GM18858 (cell line): ENCODE data around the gene FBXW7.
A peak's percentile ranks its signal among the peaks of the same experiment; 100 is the strongest.

Experiments used
- ATAC-seq: cut with Tn5 transposase; IDR thresholded peaks from one replicate; pipeline ENCODE4 v1.9.1; 2021; ENCODE audit not compliant: unreplicated experiment

Gene FBXW7

DNA sequence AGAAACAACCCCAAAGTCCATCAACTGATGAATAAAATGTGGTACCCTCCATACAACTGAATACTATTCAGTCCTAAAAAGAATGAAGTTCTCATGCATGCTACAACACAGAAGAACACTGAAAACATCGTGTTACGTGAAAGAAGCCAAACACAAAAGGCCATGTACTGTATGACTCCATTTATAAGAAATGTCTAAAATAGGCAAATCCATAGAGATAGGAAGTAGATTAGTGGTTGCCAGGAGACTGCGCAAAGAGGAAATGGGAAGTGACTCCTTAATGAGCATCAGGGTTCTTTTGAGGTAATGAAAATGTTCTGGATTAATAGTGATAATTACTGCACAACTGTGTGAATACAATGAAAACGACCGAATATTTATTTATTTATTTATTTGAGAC is 23.4 kb downstream of the FBXW7 start:
- ATAC-seq, result no peak

DNA sequence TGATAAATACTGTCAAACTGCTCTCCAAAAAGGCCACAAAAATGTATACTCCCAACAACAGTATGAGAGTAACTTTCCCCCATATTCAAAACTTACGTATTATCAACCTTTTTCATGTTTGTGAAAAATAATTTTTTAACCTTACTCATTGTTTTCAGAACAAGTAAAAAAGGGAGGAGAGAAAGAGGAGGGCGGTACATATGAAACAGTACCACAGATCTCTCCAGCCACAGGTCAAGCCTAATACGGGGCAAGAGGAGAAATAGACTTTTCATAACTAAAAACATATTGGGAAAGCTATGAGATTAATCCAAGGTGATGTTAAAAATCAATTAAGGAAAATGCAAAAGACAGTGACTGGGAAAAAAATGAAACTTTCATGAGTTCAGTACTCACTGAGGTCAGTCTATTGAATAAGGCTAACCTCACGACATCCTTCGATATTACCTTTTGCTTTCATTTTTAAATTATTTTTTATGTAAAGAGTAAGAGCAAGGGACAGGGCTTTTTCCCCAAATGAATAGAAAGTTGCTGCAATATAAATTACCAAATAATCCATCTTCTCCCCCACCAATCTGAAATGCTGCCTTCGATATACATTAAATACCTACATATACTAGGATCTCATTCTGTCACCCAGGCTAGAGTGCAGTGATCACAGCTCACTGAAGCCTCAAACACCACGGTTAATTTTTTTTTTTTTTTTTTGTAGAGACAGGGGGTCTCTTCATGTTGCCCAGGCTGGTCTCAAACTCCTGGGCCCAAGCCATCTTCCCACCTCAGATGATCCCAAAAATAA is 25.3 kb downstream of the FBXW7 start:
- ATAC-seq, result no peak

DNA sequence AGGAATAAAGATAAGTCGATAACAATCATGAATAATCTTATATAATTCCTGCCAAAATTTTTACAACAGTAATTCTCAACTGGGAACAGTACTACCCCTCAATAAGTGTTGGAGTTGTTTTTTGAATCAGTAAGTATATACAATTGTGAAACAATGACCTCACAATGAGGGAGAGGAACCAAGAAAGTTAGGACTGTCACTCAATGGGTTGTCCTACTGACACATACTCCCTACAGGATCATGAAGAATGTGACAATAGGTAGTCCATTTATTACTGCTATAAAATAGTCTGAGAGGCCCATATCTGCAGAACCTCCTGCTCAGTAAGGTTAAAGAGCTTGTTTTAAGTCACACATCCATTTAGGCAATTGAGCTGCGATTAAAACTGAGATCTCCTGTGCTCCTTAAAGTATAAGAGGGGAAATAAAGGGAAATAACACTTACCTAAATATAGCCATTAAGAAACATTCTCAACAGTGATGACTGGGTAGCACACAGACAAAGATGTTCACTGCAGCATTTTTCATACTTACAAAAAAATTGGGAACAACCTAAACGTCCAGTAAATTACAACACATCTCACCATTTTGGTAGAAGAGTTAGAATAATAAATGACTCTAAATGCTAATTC is 26.2 kb downstream of the FBXW7 start:
- peak; percentile 41 for ATAC-seq

DNA sequence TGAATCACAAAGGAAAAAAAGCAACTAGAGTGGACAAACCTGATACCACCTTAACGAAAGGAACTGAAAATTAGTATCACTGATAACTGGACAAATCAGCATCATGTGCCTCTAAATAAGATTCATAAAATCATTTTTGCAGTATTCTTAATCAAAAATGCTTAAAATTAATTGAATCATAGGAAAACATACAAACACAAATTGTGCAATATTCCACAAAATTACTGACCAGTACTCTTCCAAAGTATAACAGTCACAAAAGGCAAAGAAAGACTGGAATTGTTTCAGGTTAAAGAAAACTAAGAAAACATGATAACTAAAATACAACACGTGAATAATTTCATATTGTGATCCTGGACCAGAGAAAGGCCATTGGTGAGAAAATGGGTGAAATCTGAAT is 27.1 kb downstream of the FBXW7 start:
- ATAC-seq, result no peak

DNA sequence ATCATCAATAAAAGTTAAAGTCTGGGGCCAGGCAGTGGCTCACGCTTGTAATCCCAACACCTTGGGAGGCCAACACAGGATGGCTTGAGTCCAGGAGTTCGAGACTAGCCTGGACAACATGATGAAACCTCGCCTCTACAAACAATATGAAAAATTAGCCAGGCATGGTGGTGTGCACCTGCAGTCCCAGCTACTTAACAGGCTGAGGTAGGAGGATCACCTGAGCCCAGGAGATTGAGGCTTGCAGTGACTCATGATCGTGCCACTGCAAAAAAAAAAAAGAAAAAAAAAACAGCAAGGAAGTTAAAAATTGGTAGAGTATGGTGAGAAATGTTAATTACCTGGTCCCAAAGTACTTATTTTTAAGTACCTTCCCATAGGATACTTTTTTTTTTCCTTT is 27.5 kb downstream of the FBXW7 start:
- ATAC-seq, result no peak

DNA sequence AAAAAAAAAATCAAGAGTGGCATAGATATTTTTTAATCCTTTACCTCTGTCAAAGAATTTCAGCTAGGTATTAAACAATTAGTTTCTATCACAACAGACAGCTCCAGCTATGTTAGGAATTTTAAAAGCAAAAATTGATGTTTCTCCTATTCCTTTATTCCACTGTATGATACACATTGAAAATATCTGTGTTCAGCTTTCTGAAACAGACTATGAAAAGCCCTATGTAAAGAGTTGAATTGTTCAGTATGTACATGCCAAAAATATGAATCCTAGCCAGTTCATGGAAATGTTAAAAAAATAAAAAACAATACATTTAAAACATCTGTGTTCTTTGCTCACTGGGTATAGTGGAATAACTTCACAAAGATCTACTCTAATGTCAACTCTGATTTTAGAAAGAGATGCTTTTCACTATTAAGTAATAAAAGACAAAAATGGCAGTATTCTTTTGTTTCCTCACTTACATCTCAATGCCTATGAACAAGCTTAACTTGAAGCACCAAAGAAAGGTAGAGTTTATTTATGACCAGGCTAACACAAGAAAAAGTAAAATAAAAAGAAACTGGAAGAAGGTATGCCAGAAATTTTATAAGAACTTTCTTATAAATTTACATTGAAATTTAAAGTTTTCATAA is 32.1 kb downstream of the FBXW7 start:
- no peak for ATAC-seq

DNA sequence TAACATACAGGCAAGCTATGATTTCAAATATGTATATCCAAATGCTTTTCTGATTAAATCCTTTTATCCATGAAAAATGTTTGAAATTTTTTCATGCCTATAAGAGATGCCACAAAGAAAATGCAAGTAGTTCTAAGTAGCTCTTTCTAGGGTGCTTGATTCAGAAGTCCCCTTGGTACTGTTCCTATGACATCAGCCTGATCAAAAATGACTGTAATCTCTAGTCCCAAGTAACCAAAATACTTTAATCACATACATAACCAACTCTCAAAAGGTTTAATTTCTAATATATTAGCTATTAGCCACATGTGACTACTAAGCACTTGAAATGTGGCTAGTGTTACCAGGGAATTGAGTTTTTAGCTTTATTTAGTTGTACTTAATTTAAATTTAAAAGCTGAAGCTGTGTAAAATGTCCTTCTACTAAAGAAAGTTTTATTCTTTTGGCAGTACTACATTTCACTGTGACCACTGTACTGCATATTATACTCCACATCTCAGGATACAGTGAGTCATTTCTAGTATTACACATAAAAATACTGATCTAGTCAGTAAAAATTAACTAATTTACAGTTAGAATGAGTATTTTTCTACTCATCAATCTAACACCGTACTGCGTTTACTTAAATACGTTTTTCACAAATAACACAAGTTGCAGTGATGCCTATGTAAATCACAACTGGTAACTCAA is 33.9 kb downstream of the FBXW7 start:
- ATAC-seq, result no peak

DNA sequence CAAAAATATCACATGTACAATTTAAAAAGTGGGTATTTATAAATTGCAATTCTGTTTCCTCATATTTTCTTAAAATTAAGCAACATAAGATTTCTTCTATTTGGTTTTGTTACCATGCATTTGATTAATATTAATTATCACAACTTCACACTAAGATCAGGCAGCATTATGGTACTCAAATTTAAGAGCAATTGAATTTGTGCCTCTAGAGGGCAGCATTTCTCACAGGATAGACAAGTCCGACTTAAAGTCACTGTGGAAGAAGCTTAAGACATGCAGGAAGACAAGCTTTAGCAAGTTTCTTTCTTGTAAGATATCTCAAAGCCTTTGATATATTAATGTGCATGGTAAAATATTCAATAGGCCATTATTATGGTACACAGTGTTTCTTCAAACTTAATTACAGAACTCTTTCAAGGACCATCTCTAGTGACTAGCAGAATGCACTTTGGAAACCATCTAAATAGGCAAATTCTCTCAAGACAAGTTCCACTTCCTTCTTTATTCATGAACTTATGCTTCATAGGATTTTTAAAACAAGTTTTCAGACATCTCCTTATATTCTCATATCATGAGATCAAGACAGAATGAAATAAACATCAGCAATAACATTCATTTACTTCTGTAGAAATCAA is 35.0 kb downstream of the FBXW7 start:
- peak; percentile 51 for ATAC-seq

DNA sequence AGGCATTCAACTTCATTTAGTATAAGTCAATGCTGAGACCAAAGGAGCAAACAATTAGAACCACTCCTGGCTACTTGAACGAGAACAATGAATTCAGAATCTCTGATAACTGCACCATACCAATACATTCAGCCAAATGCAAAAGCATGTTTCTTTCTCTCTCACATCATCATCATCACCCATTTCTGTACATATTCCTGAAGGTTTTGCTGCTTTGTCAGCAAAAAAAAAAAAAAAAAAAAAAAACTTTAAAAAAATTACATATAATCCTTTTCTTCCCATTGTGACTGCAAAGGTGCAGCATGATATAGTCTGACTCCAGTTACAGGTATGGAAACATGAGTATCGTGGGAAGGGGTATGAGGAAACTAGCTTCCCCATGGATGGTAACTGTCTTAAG is 35.6 kb downstream of the FBXW7 start:
- ATAC-seq, result no peak

DNA sequence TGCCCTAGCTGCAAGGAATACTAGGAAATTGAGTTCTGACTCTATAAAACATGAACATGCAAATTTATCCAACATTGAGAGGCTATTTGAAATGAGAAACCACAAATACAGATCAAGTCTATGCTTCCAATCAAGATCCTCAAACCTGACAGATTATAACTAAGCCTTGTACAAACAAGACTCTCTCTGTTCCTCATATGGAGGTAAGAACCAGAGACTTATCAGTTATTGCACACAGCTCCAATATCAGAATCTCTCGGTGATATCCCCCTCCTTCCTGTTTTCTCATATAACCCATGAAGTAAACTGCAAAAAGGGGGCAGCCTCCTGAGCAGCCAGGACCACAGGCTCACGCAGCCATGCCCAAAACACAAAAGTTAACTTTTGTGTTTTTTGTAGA is 36.5 kb downstream of the FBXW7 start:
- no peak for ATAC-seq

DNA sequence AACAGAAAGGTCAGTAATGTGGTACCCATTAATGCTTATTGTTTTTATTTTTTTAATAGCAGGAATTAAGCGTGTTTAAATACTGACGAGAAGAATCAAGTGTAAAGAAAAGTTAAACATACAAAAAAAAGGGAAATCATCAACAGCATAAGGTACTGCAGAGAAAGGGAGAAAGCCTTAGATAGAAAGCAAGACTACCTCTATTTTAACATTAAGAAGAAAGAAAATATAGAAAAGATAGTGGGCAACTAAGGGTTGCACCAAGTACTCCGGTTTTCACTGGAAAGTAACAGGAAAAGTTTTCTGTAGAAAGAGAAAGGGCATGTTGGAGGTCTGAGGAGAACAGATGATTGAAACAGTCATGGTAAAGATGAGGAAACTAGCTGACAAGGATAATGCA is 41.9 kb downstream of the FBXW7 start:
- no peak for ATAC-seq

DNA sequence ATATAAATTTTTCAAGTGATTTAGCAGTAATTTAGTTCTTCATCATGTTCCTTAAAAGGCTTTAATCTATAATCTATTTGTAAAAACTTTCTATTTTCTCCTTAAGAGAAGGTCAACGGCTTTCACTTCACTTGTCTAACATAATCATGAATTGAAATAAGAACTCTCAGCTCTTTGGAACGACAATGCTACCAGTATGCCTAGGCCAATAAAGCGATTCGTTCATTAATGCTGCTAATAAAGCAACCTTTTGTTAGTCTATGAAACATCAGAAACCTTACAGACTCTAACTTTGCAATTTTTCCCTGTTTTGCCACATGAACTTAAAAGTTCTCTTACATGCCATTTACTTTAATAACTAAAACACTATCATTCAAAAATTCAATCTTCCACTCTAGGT is 47.6 kb downstream of the FBXW7 start:
- ATAC-seq, result no peak

DNA sequence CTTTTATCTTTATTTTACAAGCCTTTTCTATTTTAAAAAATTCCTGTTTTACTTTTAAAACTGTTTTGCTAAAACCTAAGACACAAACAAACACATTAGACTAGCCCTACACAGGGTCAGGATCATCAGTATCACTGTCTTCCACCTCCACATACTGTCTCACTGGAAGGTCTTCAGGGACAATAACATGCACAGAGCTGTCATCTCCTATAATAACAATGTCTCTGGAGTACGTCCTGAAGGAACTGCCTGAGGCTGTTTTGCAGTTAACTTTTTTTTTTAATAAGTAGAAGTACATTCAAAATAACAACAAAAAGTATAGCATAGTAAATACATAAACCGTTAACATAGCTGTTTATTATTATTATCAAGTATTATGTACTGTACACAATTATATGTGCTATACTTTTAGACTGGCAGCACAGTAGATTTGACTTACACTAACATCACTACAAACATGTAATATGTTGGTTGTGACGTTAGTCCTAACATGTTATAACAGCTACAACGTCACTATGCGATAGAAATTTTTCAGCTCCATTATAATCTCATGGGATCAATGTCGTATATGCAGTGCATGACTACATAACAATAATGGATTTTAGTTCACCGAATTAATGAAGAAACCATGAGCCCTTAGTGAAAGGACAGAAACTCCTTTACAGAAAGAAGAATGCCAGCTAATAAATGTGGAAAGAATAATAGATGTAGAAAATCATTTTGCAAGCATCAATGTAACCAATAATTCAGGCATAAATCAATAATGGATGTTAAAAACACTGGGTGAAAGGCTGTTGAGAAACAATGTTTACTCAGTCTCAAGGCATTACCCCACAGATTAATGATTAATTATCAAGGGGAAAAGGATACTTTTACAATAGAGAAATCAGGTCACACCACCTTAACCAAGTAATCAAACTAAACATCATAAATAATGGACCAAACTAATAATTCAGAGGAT is 49.2 kb downstream of the FBXW7 start:
- no peak for ATAC-seq

DNA sequence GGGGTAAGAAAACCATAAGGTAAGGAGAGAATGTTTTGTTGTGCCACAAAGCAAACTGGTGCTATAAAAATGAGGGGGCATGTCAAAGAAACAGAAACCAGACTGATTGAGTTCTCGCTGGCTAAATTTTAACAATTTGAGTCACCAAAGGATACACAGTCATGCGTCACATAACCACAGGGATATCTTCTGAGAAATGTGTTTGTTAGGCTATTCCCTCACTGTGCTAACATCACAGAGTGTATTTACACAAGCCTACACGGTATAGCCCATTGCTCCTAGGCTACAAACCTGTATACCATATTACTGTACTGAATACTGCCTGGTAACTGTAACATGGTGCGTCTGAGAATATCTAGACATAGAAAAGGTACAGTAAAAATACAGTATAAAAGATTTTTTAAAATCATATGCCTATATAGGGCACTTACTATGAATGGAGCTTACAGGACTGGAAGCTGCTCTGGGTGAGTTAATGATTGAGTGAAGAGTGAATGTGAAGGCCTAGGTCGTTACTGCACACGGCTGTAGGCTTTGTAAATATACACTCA is 50.1 kb downstream of the FBXW7 start:
- ATAC-seq, result peak; percentile 96

DNA sequence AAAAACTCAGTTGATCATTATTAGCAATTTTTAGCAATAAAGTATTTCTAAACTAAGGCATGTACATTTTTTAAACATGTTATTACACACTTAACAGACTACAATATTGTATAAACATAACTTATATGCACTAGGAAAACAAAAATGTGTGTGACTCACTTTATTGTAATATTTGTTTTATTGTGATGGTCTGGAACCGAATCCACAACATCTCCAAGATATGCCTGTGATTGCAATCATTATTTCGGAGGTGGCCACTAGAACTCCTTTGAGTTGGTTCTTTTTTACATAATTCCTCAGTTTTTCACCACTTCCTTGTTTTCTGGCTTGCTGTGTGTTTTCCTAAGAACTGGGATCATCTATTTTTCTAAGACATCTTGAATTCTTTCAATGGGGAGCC is 53.7 kb downstream of the FBXW7 start:
- ATAC-seq, result no peak

DNA sequence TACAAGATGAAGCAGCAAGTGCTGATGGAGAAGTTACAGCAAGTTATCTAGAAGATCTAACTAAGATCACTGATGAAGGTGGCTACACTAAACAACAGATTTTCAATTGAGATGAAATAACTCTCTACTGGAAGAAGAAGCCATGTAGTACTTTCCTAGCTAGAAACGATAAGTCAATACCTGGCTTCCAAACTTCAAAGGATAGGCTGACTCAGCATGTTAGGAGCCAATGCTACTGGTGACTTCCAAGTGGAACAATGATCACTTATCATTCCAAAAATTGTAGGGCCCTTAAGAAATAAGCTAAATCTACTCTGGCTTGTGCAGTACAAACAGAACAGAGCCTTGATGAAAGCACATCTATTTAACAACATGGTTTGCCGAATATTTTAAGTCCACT is 55.0 kb downstream of the FBXW7 start:
- no peak for ATAC-seq

DNA sequence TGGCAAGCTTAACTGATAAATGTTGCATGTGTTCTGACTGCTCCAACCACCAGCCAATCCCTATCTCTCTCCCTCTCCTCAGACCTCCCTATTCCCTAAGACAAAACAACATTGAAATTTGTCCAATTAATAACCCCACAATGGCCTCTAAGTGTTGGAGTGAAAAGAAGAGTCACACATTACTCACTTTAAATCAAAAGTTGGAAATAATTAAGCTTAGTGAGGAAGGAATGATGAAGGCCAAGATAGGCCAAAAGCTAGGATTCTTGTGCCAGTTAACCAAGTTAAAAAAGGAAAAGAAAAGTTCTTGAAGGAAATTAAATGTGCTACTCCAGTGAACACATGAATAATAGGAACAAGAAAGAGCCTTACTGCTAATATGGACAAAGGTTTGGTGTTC is 55.6 kb downstream of the FBXW7 start:
- ATAC-seq, result no peak

DNA sequence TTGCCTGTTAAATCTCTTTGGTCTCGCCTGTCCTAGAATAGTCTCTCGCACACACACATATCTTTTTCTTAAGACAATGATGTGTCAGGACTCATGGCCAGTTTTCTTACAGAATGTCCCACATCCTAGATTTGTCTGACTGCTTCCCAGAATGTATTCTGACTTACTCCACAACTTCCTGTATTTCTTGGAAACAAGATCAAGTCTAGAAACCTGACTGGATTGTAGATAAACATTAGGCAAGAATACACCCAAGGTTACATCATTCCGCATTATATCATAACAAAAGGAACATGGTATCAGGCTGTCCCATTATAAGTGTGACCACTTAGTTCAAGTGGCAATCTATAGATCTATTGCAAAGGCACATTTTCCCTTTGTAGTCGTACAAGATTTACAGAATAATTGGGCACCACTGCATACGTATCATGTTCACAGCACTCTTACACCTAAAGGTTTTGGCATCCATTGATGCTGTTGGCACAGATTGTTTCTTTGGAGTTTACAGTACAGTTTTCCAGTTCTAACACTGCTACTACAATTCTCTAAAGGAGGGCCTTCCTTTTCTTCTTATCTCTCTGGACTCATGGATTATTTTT is 56.4 kb downstream of the FBXW7 start:
- no peak for ATAC-seq

DNA sequence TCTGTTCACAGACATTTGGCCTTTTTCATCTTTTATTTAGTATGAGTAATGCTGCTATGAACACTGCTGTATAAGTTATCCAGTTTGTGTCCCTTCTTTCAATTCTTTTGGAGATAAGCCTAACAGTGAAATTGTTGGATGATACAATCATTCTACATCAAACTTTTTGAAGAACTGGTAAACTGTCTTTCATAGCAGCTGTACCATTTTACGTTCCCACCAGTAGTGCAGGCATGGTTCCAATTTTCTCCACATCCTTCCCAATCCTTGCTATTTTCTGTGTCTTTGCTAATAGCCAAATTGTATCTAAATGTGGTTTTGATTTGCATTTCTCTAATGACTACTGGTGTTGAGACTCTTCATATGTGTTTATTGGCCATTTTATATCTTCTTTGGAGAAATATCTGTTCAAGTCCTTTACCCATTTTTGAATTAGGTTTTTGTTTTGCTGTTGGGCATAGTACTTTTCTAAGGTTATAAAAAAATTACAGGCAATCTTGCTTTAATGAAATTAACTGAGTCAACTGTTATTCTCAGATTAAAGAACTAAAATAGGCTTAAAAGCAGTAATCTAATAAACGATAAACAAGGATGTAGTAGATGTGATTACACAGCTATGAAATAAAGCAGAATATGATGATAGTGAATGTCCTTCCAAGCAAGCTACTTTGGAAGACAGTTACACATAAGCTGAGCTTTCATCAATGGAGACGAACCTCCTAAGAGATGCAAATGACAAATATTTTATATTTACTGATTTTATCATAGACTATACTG is 57.2 kb downstream of the FBXW7 start:
- ATAC-seq, result no peak
